Astrocyte of the cerebellum (primary cell): ENCODE results near the gene CUEDC1.
A peak's percentile ranks its signal among the peaks of the same experiment; 100 is the strongest.

ENCODE experiments used
- DNase-seq: peaks from one replicate; pipeline ENCODE4 v3.0.0-alpha.2; 2011; ENCODE audit warnings: low read depth
- H3K4me3 ChIP-seq: 2 replicates; pipeline ENCODE4 v1.5.1; 2011; ENCODE audit warnings: mild to moderate bottlenecking, low read depth, low read length, moderate library complexity
- CTCF ChIP-seq: IDR thresholded peaks from 2 replicates; pipeline ENCODE4 v1.5.1; 2012; ENCODE audit warnings: low read length, low read depth, moderate library complexity, mild to moderate bottlenecking; ENCODE audit errors: missing control alignments
- in situ Hi-C: cut with HindIII; loops from 2 replicates; pipeline ENCODE4 v1.10.0; 2017; ENCODE audit warnings: low sequenced_read_pairs

CUEDC1 gene

GRCh38 chr17:57990037-57990436 is 34.8 kb upstream of the CUEDC1 start:
- TF ChIP-seq CTCF = no peak
- no peak for DNase-seq
- in situ Hi-C loops = loop anchor here (5.0 kb wide), 1 partner anchor 133 kb away; no protein-coding TSS in a partner anchor
- no peak overlapping the region for H3K4me3 ChIP-seq

- in situ Hi-C loops = no loop called here
- no peak for DNase-seq
- peak overlapping the region; percentile 74 for H3K4me3 ChIP-seq
- peak; percentile 4 for TF ChIP-seq CTCF
These were observed 33.4 kb upstream of the CUEDC1 start for GRCh38 chr17:57988301-57989250.

GRCh38 chr17:57987581-57988300 is 32.5 kb upstream of the CUEDC1 start, which contains the start of gene VEZF1:
Gene VEZF1 (minus strand): TSS chr17:57988254. CDS start chr17:57988111, 143 bp downstream.
- peak within 1 kb of the TSS; percentile 74 for H3K4me3 ChIP-seq
- DNase-seq = no peak
- in situ Hi-C loops = no loop called here
- no peak for TF ChIP-seq CTCF

GRCh38 chr17:57986841-57987580 is 31.8 kb upstream of the CUEDC1 start:
- TF ChIP-seq CTCF = no peak
- in situ Hi-C loops = no loop called here
- peak overlapping the region; percentile 74 for H3K4me3 ChIP-seq
- DNase-seq = peak; percentile 64

GRCh38 chr17:57985675-57985974 is 30.4 kb upstream of the CUEDC1 start:
- in situ Hi-C loops = no loop called here
- DNase-seq = no peak
- H3K4me3 ChIP-seq = peak overlapping the region; percentile 13
- TF ChIP-seq CTCF = no peak
